K562 (cell line): ENCODE measurements around the gene FAAP100. TPM values are rescaled to one million over a fixed set of nuclear protein-coding genes. Genes with fewer than 3 reads are reported as not detected.
A peak's percentile ranks its signal among the peaks of the same experiment; 100 is the strongest.

Source experiments
- CGGBP1 ChIP-seq: fragments of 250-450 bp; sonication (Bioruptor Pico); IDR thresholded peaks from 2 replicates; pipeline ENCODE4 v1.9.0; 2021; ENCODE audit warnings: mild to moderate bottlenecking
- FOXJ2 ChIP-seq: fragments of 200-800 bp; sonication (Bioruptor generic); IDR thresholded peaks from 2 replicates; pipeline ENCODE4 v1.6.1; 2016; ENCODE audit warnings: missing genetic modification characterization, missing compliant biosample characterization
- FOXP1 ChIP-seq: sonication (generic); formaldehyde crosslinking; IDR thresholded peaks from 2 replicates; pipeline ENCODE4 v1.8.0; 2022; ENCODE audit warnings: mild to moderate bottlenecking, missing genetic modification reagents
- HNRNPK ChIP-seq: fragments of 200-400 bp; formaldehyde crosslinking; IDR thresholded peaks from one replicate; pipeline ENCODE4 v1.6.1; 2018; ENCODE audit warnings: mild to moderate bottlenecking, low read depth, low read length; ENCODE audit not compliant: poor library complexity, severe bottlenecking
- IFI16 ChIP-seq: fragments of 250-450 bp; sonication (Bioruptor Pico); IDR thresholded peaks from 2 replicates; pipeline ENCODE4 v2.1.2; 2022; ENCODE audit warnings: mild to moderate bottlenecking, inconsistent platforms
- KLF10 ChIP-seq: fragments of 250-450 bp; sonication (Bioruptor Pico); IDR thresholded peaks from 2 replicates; pipeline ENCODE4 v1.6.1; 2021; ENCODE audit warnings: matching md5 sums
- MAZ ChIP-seq, 2 experiments: fragments of 450-650 bp in 1 of 2; sonication (generic) in 1 of 2; formaldehyde crosslinking; IDR thresholded peaks in 1 of 2; conservative IDR thresholded peaks in 1 of 2; 2 replicates each; pipeline versions ENCODE4 v1.4.0 to v1.5.0; 2020; ENCODE audit warnings: mild to moderate bottlenecking in 1 of 2, missing genetic modification reagents in 1 of 2
- NCOA1 ChIP-seq: fragments of 450-650 bp; IDR thresholded peaks from 2 replicates; pipeline ENCODE4 v1.6.1; 2016; ENCODE audit warnings: low read depth
- NFE2 ChIP-seq: IDR thresholded peaks from 2 replicates; pipeline ENCODE4 v1.6.1; 2014; ENCODE audit warnings: antibody characterized with exemption, low read depth
- OTX1 ChIP-seq: fragments of 450-650 bp; formaldehyde crosslinking; IDR thresholded peaks from 2 replicates; pipeline ENCODE4 v1.4.0; 2022; ENCODE audit warnings: mild to moderate bottlenecking
- POLR3G ChIP-seq: IDR thresholded peaks from 2 replicates; pipeline ENCODE4 v1.6.1; 2011; ENCODE audit not compliant: insufficient read length, insufficient replicate concordance; ENCODE audit errors: extremely low read depth
- RAD21 ChIP-seq, 2 experiments: fragments of 250-450 bp in 1 of 2; fragments of 450-650 bp in 1 of 2; sonication (Bioruptor Pico) in 1 of 2; formaldehyde crosslinking in 1 of 2; IDR thresholded peaks in 1 of 2; conservative IDR thresholded peaks in 1 of 2; 2 replicates each; pipeline versions ENCODE4 v1.4.0 to v1.8.0; 2020 to 2022; ENCODE audit warnings: mild to moderate bottlenecking in 2 of 2, moderate library complexity in 1 of 2
- RFX5 ChIP-seq: IDR thresholded peaks from 2 replicates; pipeline ENCODE4 v1.6.1; 2011; ENCODE audit warnings: low read depth, mild to moderate bottlenecking, improper control_type of control experiment, low read length
- RNF2 ChIP-seq: sonication (generic); IDR thresholded peaks from 2 replicates; pipeline ENCODE4 v1.6.1; 2016
- SNRNP70 ChIP-seq: fragments of 200-400 bp; formaldehyde crosslinking; optimal IDR thresholded peaks from 2 replicates; pipeline ENCODE3; 2017; ENCODE audit warnings: low read depth, low read length
- TAF1 ChIP-seq: IDR thresholded peaks from 2 replicates; pipeline ENCODE4 v1.6.1; 2011; ENCODE audit warnings: mild to moderate bottlenecking, low read length, moderate library complexity; ENCODE audit not compliant: insufficient read depth, control insufficient read depth, severe bottlenecking; ENCODE audit errors: extremely low read depth
- TAL1 ChIP-seq: fragments of 450-650 bp; IDR thresholded peaks from 2 replicates; pipeline ENCODE4 v1.6.1; 2016; ENCODE audit warnings: mild to moderate bottlenecking
- TBP ChIP-seq: optimal IDR thresholded peaks from 2 replicates; pipeline ENCODE3; 2011; ENCODE audit warnings: low read depth, low read length, improper control_type of control experiment
- TEAD4 ChIP-seq, 2 experiments: sonication (generic) in 1 of 2; formaldehyde crosslinking in 1 of 2; IDR thresholded peaks; 2 replicates each; pipeline versions ENCODE4 v1.6.1 to v1.8.0; 2012 to 2022; ENCODE audit warnings: borderline replicate concordance in 1 of 2, inconsistent platforms in 1 of 2, low read length in 1 of 2, mild to moderate bottlenecking in 1 of 2, missing genetic modification reagents in 1 of 2
- TRIM28 ChIP-seq: fragments of 450-650 bp; IDR thresholded peaks from 2 replicates; pipeline ENCODE4 v1.6.1; 2017
- ZNF277 ChIP-seq: fragments of 250-450 bp; sonication (Bioruptor Pico); IDR thresholded peaks from 2 replicates; pipeline ENCODE4 v1.8.0; 2022; ENCODE audit warnings: inconsistent platforms, mild to moderate bottlenecking, moderate library complexity, borderline replicate concordance
- ZNF311 ChIP-seq: fragments of 250-450 bp; sonication (Bioruptor Pico); IDR thresholded peaks from 2 replicates; pipeline ENCODE4 v1.4.0; 2020; ENCODE audit warnings: mild to moderate bottlenecking, moderate library complexity
- ZNF384 ChIP-seq: IDR thresholded peaks from 2 replicates; pipeline ENCODE4 v1.6.1; 2012; ENCODE audit warnings: low read depth, low read length, improper control_type of control experiment
- ZNF512 ChIP-seq: IDR thresholded peaks from 2 replicates; pipeline ENCODE4 v1.6.1; 2016; ENCODE audit warnings: missing genetic modification characterization, missing compliant biosample characterization
- polyA plus RNA-seq, 8 experiments: library from polyadenylated mRNA; depleted of rRNA in 4 of 8; stranded (reverse) in 5 of 8; unstranded in 3 of 8; fragments of >200 nt; fragmentation: Nextera tagmentation in 2 of 8; fragmentation: Illumina TruSeq in 1 of 8; extraction: Ambion mirVana in 2 of 8; extraction: Trizol in 1 of 8; gene quantifications; 2 replicates each; pipeline versions ENCODE4 v1.2.1 to v1.2.3, GENCODE V29; 2011 to 2014; ENCODE audit warnings: inconsistent platforms in 1 of 8, missing spikeins in 1 of 8
- total RNA-seq, 7 experiments: library from RNA; depleted of rRNA in 6 of 7; stranded (reverse); fragments of >200 nt in 6 of 7; fragmentation: Illumina TruSeq in 2 of 7; extraction: Trizol in 2 of 7; gene quantifications; 2 replicates each; pipeline versions ENCODE4 v1.2.1 to v1.2.3, GENCODE V29; 2011 to 2021; ENCODE audit warnings: low replicate concordance in 1 of 7
- TF ChIP-seq, protein P1 (sequence below): fragments of 450-650 bp; formaldehyde crosslinking; IDR thresholded peaks from 2 replicates; pipeline ENCODE4 v1.4.0; 2020; ENCODE audit warnings: mild to moderate bottlenecking, moderate library complexity

The FAAP100 gene
- total and polyA plus RNA-seq, 9 of the 15 experiments (the other 6 are each of a cell fraction or from before 2014, with no cell fraction given) = 0.31 to 51.2 (median 12.6) TPM

DNA sequence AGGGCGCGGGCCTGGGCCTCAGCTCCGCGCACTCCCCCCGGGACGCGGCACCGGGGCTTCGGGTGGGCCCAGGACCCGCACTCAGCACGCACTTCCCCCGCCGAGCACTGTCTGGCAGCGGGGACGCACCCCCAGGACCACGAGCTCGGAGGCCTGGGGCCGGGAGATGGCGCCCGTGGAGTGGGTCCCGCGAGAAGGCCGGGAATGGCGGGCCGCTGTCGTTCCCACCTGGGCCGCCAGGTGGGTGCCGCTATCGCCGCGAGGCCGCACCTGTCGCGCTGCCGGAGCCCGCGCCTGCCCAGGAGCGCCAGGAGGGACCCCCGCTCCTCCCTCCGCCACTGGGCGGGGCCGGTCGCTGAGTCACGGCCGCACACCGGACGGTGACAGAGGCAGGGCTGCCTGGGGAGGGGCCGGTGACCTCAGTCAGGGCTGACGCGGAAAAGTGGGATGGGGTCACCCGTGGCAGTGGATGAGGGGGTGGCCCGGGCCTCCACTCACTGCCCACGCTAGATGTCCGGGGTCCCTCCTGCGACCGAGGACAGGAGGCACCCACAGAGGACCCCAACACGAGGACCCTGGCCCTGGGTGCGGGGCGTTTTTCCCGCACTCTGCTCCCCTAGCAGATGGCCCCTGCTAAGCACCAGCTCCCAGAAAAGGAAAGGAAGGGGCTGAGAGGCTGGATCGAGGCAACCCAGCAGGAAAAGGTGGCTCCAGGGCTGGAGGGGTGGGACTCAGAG is 32.7 kb downstream of the FAAP100 start (continued):
- TF ChIP-seq, protein P1, sequence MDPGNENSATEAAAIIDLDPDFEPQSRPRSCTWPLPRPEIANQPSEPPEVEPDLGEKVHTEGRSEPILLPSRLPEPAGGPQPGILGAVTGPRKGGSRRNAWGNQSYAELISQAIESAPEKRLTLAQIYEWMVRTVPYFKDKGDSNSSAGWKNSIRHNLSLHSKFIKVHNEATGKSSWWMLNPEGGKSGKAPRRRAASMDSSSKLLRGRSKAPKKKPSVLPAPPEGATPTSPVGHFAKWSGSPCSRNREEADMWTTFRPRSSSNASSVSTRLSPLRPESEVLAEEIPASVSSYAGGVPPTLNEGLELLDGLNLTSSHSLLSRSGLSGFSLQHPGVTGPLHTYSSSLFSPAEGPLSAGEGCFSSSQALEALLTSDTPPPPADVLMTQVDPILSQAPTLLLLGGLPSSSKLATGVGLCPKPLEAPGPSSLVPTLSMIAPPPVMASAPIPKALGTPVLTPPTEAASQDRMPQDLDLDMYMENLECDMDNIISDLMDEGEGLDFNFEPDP (CRISPR knock-in tag) = no peak
- TF ChIP-seq TAF1 = no peak
- TF ChIP-seq FOXJ2 (tag) = no peak
- TF ChIP-seq SNRNP70 = no peak
- no peak for TF ChIP-seq TBP
- no peak for TF ChIP-seq TRIM28
- no peak for TF ChIP-seq IFI16 (CRISPR knock-in tag)
- TF ChIP-seq ZNF311 (CRISPR knock-in tag) = no peak
- peak; percentile 83 to 86 for TF ChIP-seq MAZ (CRISPR knock-in tag; conservative IDR thresholded peaks at IDR 0.05 in 1 of 2, IDR thresholded peaks at IDR 0.05 in 1 of 2)
- no peak for TF ChIP-seq ZNF512
- TF ChIP-seq RAD21 (CRISPR knock-in tag; conservative IDR thresholded peaks at IDR 0.05 in 1 of 2, IDR thresholded peaks at IDR 0.05 in 1 of 2) = peak in 1 of 2 experiments; percentile 30; a peak in 2 of 4 replicates
- no peak for TF ChIP-seq KLF10 (CRISPR knock-in tag)
- TF ChIP-seq RNF2 = peak; percentile 40; the same call in 1 of the 2 replicates
- TF ChIP-seq ZNF277 (CRISPR knock-in tag) = no peak
- TF ChIP-seq RFX5 = no peak
- no peak for TF ChIP-seq CGGBP1
- TF ChIP-seq HNRNPK = no peak
- no peak for TF ChIP-seq POLR3G
- no peak for TF ChIP-seq ZNF384
- TF ChIP-seq OTX1 = no peak
- peak; percentile 88 for TF ChIP-seq NFE2
- no peak for TF ChIP-seq TAL1
- no peak for TF ChIP-seq TEAD4 (IDR thresholded peaks at IDR 0.05; ENCODE audit: low read length)
- no peak for TF ChIP-seq TEAD4 (CRISPR knock-in tag; IDR thresholded peaks at IDR 0.05; ENCODE audit: borderline replicate concordance)
- TF ChIP-seq NCOA1 = no peak
- no peak; the same call in 1 of the 2 replicates for TF ChIP-seq FOXP1 (CRISPR knock-in tag)
